H9 (cell line): ENCODE data around the gene WFIKKN2. TPM values are rescaled to one million over a fixed set of nuclear protein-coding genes. Genes with fewer than 3 reads are reported as not detected.

Experiments
- DNase-seq: peaks from one replicate; pipeline ENCODE4 v3.0.0-alpha.2; 2017
- H2AFZ ChIP-seq: one replicate; pipeline ENCODE4 v1.6.1; 2013; ENCODE audit warnings: mild to moderate bottlenecking, low read length, control low read depth, moderate library complexity
- H2AK5ac ChIP-seq: 2 replicates; pipeline ENCODE4 v1.6.1; 2013; ENCODE audit warnings: low read length, control low read depth, mixed read lengths; ENCODE audit not compliant: insufficient read length
- H2BK120ac ChIP-seq: one replicate; pipeline ENCODE4 v1.6.1; 2013; ENCODE audit warnings: low read depth, mild to moderate bottlenecking, low read length, control low read depth, inconsistent platforms; ENCODE audit not compliant: poor library complexity, severe bottlenecking
- H2BK12ac ChIP-seq: 2 replicates; pipeline ENCODE4 v1.6.1; 2013; ENCODE audit warnings: low read length, control low read depth, mixed read lengths, low read depth; ENCODE audit not compliant: insufficient read length
- H2BK15ac ChIP-seq: 2 replicates; pipeline ENCODE4 v1.6.1; 2013; ENCODE audit warnings: low read depth, low read length, control low read depth
- H2BK20ac ChIP-seq: one replicate; pipeline ENCODE4 v1.6.1; 2013; ENCODE audit warnings: low read depth, mild to moderate bottlenecking, low read length, control low read depth, inconsistent platforms; ENCODE audit not compliant: poor library complexity, severe bottlenecking
- H2BK5ac ChIP-seq: 2 replicates; pipeline ENCODE4 v1.6.1; 2013; ENCODE audit warnings: low read length, control low read depth, mixed read lengths; ENCODE audit not compliant: insufficient read length
- H3K14ac ChIP-seq: 2 replicates; pipeline ENCODE4 v1.6.1; 2013; ENCODE audit warnings: low read length, control low read depth; ENCODE audit not compliant: insufficient read depth
- H3K18ac ChIP-seq: 2 replicates; pipeline ENCODE4 v1.6.1; 2013; ENCODE audit warnings: low read depth, mild to moderate bottlenecking, mixed read lengths, low read length, control low read depth; ENCODE audit not compliant: insufficient read length
- H3K23ac ChIP-seq: 2 replicates; pipeline ENCODE4 v1.6.1; 2013; ENCODE audit warnings: low read length, control low read depth, mixed read lengths, low read depth; ENCODE audit not compliant: insufficient read length
- H3K23me2 ChIP-seq: 2 replicates; pipeline ENCODE4 v1.6.1; 2013; ENCODE audit warnings: low read depth, mild to moderate bottlenecking, mixed read lengths, low read length, control low read depth; ENCODE audit not compliant: insufficient read length, poor library complexity, severe bottlenecking
- H3K27ac ChIP-seq: 2 replicates; pipeline ENCODE4 v1.5.1; 2013; ENCODE audit warnings: low read length, control low read depth, mixed read lengths, low read depth; ENCODE audit not compliant: insufficient read length
- H3K27me3 ChIP-seq: 2 replicates; pipeline ENCODE4 v1.6.1; 2013; ENCODE audit warnings: low read length, control low read depth, inconsistent platforms; ENCODE audit not compliant: insufficient read depth
- H3K4ac ChIP-seq: 2 replicates; pipeline ENCODE4 v1.6.1; 2013; ENCODE audit warnings: low read depth, mild to moderate bottlenecking, control low read depth, inconsistent platforms, low read length, moderate library complexity
- H3K4me1 ChIP-seq: 2 replicates; pipeline ENCODE4 v1.6.1; 2013; ENCODE audit warnings: low read length, control low read depth, inconsistent platforms; ENCODE audit not compliant: insufficient read depth
- H3K4me2 ChIP-seq: 2 replicates; pipeline ENCODE4 v1.6.1; 2013; ENCODE audit warnings: low read length, control low read depth, mixed read lengths; ENCODE audit not compliant: insufficient read length, insufficient read depth
- H3K56ac ChIP-seq: 2 replicates; pipeline ENCODE4 v1.6.1; 2013; ENCODE audit warnings: low read depth, mild to moderate bottlenecking, mixed read lengths, low read length, control low read depth; ENCODE audit not compliant: insufficient read length
- H3K79me1 ChIP-seq: 2 replicates; pipeline ENCODE4 v1.6.1; 2013; ENCODE audit warnings: low read depth, mild to moderate bottlenecking, moderate library complexity, low read length, control low read depth, inconsistent platforms; ENCODE audit not compliant: insufficient read depth, poor library complexity, severe bottlenecking
- H3K79me2 ChIP-seq: 2 replicates; pipeline ENCODE4 v1.6.1; 2013; ENCODE audit warnings: low read length, control low read depth, inconsistent platforms; ENCODE audit not compliant: insufficient read depth
- H3K9ac ChIP-seq: 2 replicates; pipeline ENCODE4 v1.6.1; 2013; ENCODE audit warnings: low read length, control low read depth, mixed read lengths; ENCODE audit not compliant: insufficient read length; ENCODE audit errors: extremely low read depth
- H3K9me3 ChIP-seq: one replicate; pipeline ENCODE4 v1.6.1; 2013; ENCODE audit warnings: low read depth, low read length, inconsistent platforms; ENCODE audit not compliant: control insufficient read depth
- H3T11ph ChIP-seq: one replicate; pipeline ENCODE4 v1.6.1; 2013; ENCODE audit warnings: mild to moderate bottlenecking, low read length, control low read depth, inconsistent platforms
- H4K20me1 ChIP-seq: one replicate; pipeline ENCODE4 v1.6.1; 2013; ENCODE audit not compliant: control insufficient read depth, insufficient read length, insufficient read depth
- H4K5ac ChIP-seq: 2 replicates; pipeline ENCODE4 v1.6.1; 2013; ENCODE audit warnings: low read depth, mild to moderate bottlenecking, mixed read lengths, low read length, control low read depth; ENCODE audit not compliant: insufficient read length
- H4K8ac ChIP-seq: replicated peaks from 2 replicates; pipeline ENCODE4 v1.6.1; 2013; ENCODE audit warnings: low read length, control low read depth, mixed read lengths, low read depth; ENCODE audit not compliant: insufficient read length
- H4K91ac ChIP-seq: 2 replicates; pipeline ENCODE4 v1.6.1; 2013; ENCODE audit warnings: low read depth, mild to moderate bottlenecking, moderate library complexity, mixed read lengths, low read length, control low read depth; ENCODE audit not compliant: insufficient read length
- H3K27ac Mint-ChIP-seq, 3 experiments: 2 replicates in 2 of 3; 3 replicates in 1 of 3; pipeline ENCODE4 v1.8.0; 2020 to 2021; ENCODE audit warnings: mixed read lengths in 3 of 3, mild to moderate bottlenecking in 1 of 3, moderate library complexity in 1 of 3
- H3K27me3 Mint-ChIP-seq: 2 replicates; pipeline ENCODE4 v1.8.0; 2021; ENCODE audit warnings: low read depth, mild to moderate bottlenecking, moderate library complexity, mixed read lengths
- H3K36me3 Mint-ChIP-seq, 3 experiments: 2 replicates in 2 of 3; 3 replicates in 1 of 3; pipeline ENCODE4 v1.8.0; 2020 to 2021; ENCODE audit warnings: low read depth in 3 of 3, mixed read lengths in 3 of 3; ENCODE audit not compliant: insufficient read depth in 1 of 3
- H3K4me1 Mint-ChIP-seq, 2 experiments: 2 replicates each; pipeline ENCODE4 v1.8.0; 2020; ENCODE audit warnings: mixed read lengths in 2 of 2
- H3K4me3 Mint-ChIP-seq, 2 experiments: 2 replicates in 1 of 2; 3 replicates in 1 of 2; pipeline ENCODE4 v1.8.0; 2020 to 2021; ENCODE audit warnings: mild to moderate bottlenecking in 2 of 2, mixed read lengths in 2 of 2, moderate library complexity in 1 of 2
- H3K9me3 Mint-ChIP-seq, 2 experiments: 2 replicates in 1 of 2; 3 replicates in 1 of 2; pipeline ENCODE4 v1.8.0; 2020; ENCODE audit warnings: mild to moderate bottlenecking in 2 of 2, mixed read lengths in 2 of 2, moderate library complexity in 1 of 2
- CTCF ChIP-seq: fragments of 200-600 bp; sonication (generic); conservative IDR thresholded peaks from 3 replicates; pipeline ENCODE4 v1.8.0; 2021; ENCODE audit warnings: antibody characterized with exemption, mild to moderate bottlenecking
- WGBS: extraction: QIAGEN DNeasy Blood & Tissue Kit; methylation state at CpG from one replicate; pipeline ENCODE4 v1.1.7; 2013; ENCODE audit warnings: missing lambda C conversion rate, low lambda C conversion rate, mixed read lengths; ENCODE audit not compliant: insufficient read length; ENCODE audit errors: extremely low coverage; 5-methylcytosine and 5-hydroxymethylcytosine counted together
- total RNA-seq: library from RNA; stranded (reverse); gene quantifications from 2 replicates; pipeline ENCODE4 v1.2.1, GENCODE V29; 2021

The WFIKKN2 gene
- total RNA-seq, 1 experiment from 2014 or later: 1.1 TPM

GRCh38 chr17:50800196-50800700, 35.1 kb upstream of the WFIKKN2 start:
- Mint-ChIP-seq H3K27ac (no peak overlapping the region), H3K27me3 (no peaks in the 10 kb centered on the region; the same call in none of the 2 replicates), H3K4me1 (peaks cover 20 to 26% of the 10 kb centered on the region in 2 experiments), H3K9me3 (no peaks in the 10 kb centered on the region; a peak in 1 of 5 replicates), H3K36me3 (no peaks in the 10 kb centered on the region; a peak in 1 of 7 replicates), H3K4me3 (no peak overlapping the region)
- H3T11ph ChIP-seq: no peak overlapping the region
- H3K23me2 ChIP-seq: no peaks in the 10 kb centered on the region
- no peak overlapping the region for H2BK5ac ChIP-seq
- no peak overlapping the region for H3K9ac ChIP-seq
- no peak overlapping the region for H2BK20ac ChIP-seq
- no peak overlapping the region for H2BK120ac ChIP-seq
- no peak overlapping the region for H3K18ac ChIP-seq
- no peak overlapping the region for H3K23ac ChIP-seq
- no peak overlapping the region for H4K8ac ChIP-seq
- no peaks in the 10 kb centered on the region for H3K9me3 ChIP-seq
- no peak overlapping the region for H2BK12ac ChIP-seq
- H4K20me1 ChIP-seq: no peaks in the 10 kb centered on the region
- no peak overlapping the region for H3K4ac ChIP-seq
- no peaks in the 10 kb centered on the region for H3K79me2 ChIP-seq
- H3K79me1 ChIP-seq: no peaks in the 10 kb centered on the region
- no peak overlapping the region for H3K27ac ChIP-seq
- H4K91ac ChIP-seq: no peak overlapping the region
- H3K4me1 ChIP-seq: no peaks in the 10 kb centered on the region
- no peak overlapping the region for H3K14ac ChIP-seq
- no peak overlapping the region for H2AK5ac ChIP-seq
- H2BK15ac ChIP-seq: no peak overlapping the region
- no peaks in the 10 kb centered on the region for H3K27me3 ChIP-seq
- no peak overlapping the region for H2AFZ ChIP-seq
- TF ChIP-seq CTCF: no peak
- H4K5ac ChIP-seq: no peak overlapping the region
- no peak overlapping the region for H3K4me2 ChIP-seq
- DNase-seq: no peak
- no peak overlapping the region for H3K56ac ChIP-seq
- WGBS: no CpG with 5 or more reads among the region's 12 CpGs
